Right ventricle myocardium superior (tissue), 1 donor: Measurements from ENCODE around the gene PLP1. TPM values are rescaled to one million over a fixed set of nuclear protein-coding genes. Genes with fewer than 3 reads are reported as not detected.

Source experiments
- ATAC-seq: fragments of 200-7000 bp; cut with Tn5 transposase; one replicate; pipeline ENCODE4 v1.9.1; 2020; ENCODE audit warnings: mild to moderate bottlenecking; ENCODE audit not compliant: poor library complexity
- DNase-seq: peaks from one replicate; pipeline ENCODE4 v3.0.0-alpha.2; 2020
- intact Hi-C: fragments of 100-400 bp; cut with DNase I; formaldehyde crosslinking; loops from one replicate; pipeline ENCODE4 v1.11.2; 2022
- total RNA-seq: library from RNA; stranded (reverse); fragmentation: NEBNext Ultra II Directional; extraction: Animal tissue kit (Norgen Biotek cat#: 25700); gene quantifications from one replicate; pipeline ENCODE4 v1.2.1, GENCODE V29; 2021
- donor health status: DM: no; HTN: yes; CAD: no; lungs with severe emphysema.

Gene PLP1
- total RNA-seq, 1 donor from 2014 or later, result 10.0 TPM

DNA sequence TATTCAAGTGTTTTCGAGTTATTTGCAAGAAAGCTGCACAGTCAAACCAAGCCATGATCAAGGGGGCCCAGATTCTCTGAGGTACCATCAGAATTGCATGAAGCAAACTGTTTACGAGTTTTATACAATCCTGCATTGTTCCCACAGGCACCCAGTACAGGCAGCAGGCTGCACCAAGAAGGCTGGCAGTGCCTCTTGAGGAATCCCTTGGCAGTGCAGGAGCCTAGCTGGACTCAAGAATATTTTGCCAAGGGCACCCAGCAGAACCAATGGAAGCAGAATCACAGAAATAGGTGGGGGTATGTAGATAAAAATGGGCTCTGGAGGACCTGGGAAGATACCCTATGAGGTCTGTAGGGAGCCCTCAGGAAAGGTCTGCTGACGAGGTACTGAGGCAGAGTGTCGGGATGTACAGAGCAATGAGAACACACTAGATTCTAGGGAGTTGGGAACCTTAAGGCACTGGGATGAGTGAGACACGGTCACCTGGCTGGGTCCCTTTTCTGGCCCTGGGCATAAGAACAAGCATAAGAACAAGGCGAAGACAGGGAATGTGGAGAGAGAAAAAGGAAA is 2.5 kb upstream of the PLP1 start:
- intact Hi-C loops, result loop anchor here (10.0 kb wide), 1 partner anchor 79 kb away; no protein-coding TSS in a partner anchor
- peak; percentile 58 for ATAC-seq

DNA sequence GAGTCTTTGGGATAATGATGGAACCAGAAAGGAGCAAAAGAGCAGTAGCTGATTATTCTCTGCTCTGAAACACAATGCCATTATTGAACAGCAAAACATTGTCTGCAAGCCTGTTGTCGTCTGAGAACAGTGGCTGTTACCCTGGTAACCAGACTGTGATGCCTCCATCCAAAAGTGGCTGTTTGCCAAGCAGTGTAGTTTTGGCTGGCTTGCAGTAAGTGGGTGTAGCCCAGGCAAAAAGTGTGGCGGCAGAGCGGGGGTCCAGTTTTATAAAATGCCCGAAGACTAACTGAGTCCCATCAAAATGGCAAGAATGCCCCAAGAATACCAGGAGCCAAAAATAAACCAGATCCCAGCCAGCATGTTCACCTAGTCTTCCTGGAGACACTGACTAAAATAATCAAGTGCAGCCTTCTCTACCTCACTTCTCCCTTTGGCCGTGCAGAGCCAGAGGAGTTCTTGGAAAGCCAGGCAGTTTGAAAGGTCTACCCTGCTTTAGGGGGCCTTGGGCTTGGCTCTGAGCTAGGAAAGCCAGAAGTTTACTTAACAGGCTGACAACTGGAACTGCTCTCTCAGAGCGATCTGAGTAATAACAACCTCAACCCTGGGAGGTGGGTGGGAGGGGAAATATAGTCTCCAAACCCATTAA is 2.6 kb downstream of the PLP1 start:
- intact Hi-C loops, result loop anchor here (10.0 kb wide), 1 partner anchor 84 kb away; no protein-coding TSS in a partner anchor
- no peak for ATAC-seq
- DNase-seq, result no peak

More for the DNA sequence above, 2.5 kb upstream of the PLP1 start:
- DNase-seq, result no peak

DNA sequence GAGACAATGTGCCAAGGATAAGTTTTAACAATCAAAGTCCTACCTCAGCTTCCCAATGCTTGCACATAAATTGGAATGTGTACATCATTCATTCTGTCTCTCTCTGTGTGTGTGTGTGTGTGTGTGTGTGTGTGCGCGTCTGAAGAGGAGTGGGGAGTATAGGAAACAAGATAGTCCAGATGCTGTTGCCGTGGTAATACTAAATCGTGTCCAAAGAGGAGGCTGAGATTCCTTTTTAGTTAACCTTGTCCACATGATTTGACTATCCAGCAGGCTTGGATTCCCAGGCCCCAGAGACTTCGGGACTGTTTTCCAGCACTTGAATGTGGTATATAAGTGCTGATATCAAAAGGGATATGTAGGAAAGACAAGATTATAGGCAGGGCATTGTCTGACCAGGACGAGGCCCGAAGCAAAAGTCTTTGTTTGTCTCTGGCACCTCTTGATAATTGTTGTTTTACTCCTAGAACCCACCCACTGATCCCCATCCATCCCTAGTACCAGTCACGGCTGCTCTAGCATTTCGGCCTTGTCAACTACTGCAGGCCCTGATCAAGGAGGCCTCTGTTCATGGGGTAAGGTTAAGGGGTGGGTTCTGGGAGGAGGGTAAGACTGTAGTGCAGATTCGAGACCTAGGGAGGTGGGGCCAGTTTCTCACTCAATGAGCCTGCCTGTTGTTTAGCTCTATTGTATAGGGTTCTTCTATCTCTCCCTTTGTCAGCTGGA is 3.9 kb downstream of the PLP1 start:
- ATAC-seq, result no peak
- no peak for DNase-seq

DNA sequence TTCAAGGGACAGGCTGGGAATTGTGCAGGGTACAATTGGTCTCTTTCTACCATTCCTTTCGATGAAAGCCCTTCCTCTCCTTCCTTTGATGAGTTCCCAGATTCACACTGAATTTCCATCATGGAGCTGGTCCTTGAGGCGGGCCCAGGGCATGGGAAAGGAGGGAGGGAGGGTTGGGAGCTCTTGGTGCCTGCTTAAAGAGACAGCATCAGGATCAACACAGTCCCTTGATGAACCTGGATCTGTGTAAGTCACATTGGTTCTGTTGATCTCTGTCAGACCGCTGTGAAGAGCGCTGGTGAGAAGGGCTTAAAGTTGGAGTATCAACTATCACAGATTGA is 4.4 kb downstream of the PLP1 start:
- ATAC-seq (no peak), DNase-seq (no peak)
- intact Hi-C loops, result no loop called here

More for the DNA sequence above, 3.9 kb downstream of the PLP1 start:
- intact Hi-C loops, result no loop called here

DNA sequence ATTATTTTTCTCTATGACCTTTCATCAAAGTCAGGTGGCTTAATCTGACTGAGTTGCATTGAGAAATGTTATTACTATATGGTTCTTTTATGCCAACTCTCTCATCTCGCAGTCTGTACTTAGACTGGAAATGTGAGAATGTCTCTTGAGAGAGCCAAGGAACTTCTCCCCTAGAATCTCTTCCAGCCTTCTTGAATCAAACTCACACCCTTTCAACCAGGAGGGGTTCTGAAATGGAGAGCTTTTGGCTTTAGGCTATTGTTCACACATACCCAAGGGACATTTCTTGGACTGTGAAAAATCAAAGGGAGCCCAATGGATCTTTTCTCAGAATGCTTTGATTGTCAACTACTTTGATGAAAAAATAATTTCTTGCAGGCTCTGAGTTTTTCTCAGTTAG is 5.1 kb downstream of the PLP1 start:
- no peak for ATAC-seq
- intact Hi-C loops, result no loop called here

DNA sequence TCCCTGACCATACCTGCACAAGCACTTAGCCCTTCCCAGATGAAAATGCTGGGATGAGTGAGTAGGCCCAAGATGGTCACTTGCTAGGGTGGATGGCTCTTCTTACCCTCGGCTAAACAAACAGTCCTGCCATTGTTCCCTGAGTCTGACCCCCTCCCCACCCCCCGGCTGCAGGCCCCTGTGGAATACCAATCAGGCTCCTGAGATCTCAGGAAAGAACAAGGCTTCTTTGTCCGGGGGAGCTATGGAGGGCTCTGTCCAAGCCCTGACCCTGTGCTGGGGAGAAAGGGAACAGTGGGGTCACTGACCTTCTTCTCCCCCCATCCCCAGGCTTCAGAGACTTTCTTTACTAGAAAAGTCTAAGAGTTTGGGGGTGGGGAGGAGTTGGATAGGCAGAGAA is 6.0 kb downstream of the PLP1 start:
- DNase-seq (no peak), ATAC-seq (no peak)
- intact Hi-C loops, result no loop called here

More for the DNA sequence above, 5.1 kb downstream of the PLP1 start:
- DNase-seq, result no peak

DNA sequence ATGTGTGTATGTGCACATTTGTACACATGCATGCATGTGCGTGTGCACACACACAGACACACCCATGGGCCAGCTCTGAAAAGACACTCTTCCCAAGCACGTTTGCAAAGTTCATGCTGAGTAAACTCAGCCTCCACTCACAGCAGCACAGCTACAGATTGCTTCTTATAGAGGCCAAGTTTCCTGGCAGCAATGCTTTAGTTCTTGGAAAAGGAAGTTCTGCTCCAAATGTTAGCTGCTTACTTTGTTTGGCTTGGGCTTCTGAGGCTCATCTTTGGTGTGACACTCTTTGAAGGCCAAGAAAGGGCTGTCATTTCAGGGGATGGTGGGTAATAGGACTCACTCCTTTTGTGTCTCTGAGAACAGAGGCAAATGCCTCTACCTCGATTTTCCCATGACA is 6.6 kb downstream of the PLP1 start:
- ATAC-seq (no peak), DNase-seq (no peak)

DNA sequence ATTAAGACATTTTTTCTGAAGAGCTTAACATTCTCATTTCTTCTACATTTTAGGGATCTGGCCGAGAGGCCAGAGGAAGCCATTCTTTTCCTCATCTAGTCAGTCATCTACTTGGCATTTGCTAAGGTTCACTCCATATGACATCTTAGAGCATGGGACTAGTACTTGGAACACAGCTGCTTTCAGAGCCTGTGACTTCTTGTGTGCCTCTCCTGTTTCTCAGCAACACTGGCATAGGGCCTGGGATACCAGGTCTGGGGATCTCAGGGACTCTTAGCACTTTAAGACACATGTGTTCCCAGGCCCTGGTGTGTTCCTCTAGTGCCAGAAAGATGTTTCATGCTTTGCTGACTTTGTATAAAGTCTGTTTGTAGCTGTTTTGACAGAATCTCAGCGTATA is 7.3 kb downstream of the PLP1 start:
- intact Hi-C loops, result no loop called here
- DNase-seq, result no peak
- peak; percentile 49 for ATAC-seq

More for the DNA sequence above, 6.6 kb downstream of the PLP1 start:
- intact Hi-C loops, result no loop called here

DNA sequence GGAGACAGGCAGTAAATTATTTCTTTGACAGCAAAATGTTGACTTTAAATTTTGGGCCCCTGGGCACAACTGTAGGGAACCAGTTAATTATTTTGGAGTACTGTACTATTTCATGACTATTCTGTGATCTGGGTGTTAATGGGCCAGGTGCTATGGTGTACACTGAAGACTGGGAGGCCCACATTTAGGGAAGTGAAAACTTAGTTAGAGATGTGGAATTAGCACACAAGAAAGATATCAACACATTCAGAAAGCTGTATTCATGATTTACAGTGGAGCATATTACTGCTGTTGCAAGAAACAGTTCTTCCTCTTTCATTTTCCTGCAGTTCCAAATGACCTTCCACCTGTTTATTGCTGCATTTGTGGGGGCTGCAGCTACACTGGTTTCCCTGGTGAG is 12.4 kb downstream of the PLP1 start:
- DNase-seq (no peak), ATAC-seq (no peak)
- intact Hi-C loops, result no loop called here

DNA sequence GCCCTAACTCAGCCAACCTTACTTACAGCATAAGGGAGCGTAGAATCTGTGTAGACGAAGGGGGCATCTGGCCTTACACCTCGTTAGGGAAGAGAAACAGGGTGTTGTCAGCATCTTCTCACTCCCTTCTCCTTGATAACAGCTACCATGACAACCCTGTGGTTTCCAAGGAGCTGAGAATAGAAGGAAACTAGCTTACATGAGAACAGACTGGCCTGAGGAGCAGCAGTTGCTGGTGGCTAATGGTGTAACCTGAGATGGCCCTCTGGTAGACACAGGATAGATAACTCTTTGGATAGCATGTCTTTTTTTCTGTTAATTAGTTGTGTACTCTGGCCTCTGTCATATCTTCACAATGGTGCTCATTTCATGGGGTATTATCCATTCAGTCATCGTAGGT is 14.6 kb downstream of the PLP1 start:
- intact Hi-C loops, result no loop called here
- DNase-seq, result no peak
- no peak for ATAC-seq

DNA sequence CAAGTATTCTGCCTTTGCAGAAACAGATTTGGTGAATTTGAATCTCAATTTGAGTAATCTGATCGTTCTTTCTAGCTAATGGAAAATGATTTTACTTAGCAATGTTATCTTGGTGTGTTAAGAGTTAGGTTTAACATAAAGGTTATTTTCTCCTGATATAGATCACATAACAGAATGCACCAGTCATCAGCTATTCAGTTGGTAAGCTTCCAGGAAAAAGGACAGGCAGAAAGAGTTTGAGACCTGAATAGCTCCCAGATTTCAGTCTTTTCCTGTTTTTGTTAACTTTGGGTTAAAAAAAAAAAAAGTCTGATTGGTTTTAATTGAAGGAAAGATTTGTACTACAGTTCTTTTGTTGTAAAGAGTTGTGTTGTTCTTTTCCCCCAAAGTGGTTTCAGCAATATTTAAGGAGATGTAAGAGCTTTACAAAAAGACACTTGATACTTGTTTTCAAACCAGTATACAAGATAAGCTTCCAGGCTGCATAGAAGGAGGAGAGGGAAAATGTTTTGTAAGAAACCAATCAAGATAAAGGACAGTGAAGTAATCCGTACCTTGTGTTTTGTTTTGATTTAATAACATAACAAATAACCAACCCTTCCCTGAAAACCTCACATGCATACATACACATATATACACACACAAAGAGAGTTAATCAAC is 15.3 kb downstream of the PLP1 start:
- ATAC-seq, result no peak
- intact Hi-C loops, result no loop called here
- no peak for DNase-seq

DNA sequence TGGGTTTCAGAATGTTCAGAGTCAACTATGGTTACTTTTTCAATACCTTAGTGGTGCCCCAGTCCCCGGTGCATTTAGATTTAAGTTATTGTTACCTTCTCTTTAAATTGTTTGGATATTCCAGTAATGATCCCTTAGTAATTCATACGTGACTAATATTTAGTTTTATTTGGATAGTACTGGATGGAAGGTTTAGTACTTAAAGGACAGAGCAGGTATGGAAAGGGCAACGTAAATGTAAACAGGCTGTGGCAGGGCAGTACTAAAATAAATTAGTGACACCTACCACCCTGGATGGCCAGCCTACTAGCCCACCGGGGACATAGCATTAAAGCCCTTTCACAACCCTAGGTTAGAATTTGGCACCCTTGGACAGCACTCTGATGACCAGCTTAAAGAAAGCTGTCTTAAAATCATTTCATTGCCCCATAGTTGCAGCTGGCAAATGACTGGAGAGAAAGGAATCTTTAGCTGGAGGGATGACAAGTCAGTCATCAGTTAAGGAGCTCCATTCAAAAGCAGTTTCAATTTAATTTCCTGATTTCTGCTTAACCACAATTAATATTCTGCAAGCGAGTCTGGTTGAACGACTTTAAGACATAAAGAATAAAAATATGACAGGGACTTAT is 16.4 kb downstream of the PLP1 start:
- intact Hi-C loops, result no loop called here
- DNase-seq, result no peak

DNA sequence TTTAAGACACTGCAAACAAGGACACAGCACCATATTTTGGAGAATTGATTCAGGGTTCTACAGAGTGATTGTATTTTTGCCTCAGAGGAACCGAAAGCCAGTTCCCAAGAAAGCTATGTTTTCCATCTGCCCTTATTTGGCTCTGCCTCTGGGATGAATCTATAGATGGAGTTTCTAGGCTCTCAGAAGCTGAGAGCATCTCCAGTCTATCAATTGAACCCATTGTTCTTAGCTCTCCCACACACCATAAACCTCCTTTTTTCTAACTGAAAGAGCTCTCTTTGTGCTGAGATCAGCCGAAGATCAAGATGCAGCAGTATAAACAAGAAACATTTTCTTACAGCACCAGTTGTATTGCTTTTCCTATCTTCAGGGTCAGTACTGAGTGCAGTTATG is 16.9 kb downstream of the PLP1 start:
- no peak for DNase-seq
- ATAC-seq, result no peak
- intact Hi-C loops, result no loop called here

More for the DNA sequence above, 16.4 kb downstream of the PLP1 start:
- no peak for ATAC-seq

DNA sequence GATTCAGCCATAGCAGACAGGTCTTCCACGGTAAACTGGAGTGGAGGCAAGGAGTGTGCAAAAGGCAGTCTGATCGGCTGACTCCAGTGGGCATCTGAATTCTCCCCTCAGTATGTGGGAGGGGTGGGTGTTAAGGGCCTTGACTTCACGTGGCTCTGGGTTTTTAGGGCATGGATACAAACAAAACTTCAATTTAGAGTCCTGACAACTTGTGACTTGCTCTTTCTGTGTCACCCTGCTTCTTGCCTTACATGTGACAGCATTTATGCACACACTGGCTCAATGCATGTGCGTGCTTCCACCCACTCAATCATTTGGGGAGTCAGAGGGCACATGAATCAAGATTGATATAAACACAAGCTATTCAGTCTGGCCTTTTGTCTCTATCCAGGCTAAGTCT is 17.5 kb downstream of the PLP1 start:
- intact Hi-C loops, result no loop called here
- no peak for ATAC-seq
- no peak for DNase-seq

DNA sequence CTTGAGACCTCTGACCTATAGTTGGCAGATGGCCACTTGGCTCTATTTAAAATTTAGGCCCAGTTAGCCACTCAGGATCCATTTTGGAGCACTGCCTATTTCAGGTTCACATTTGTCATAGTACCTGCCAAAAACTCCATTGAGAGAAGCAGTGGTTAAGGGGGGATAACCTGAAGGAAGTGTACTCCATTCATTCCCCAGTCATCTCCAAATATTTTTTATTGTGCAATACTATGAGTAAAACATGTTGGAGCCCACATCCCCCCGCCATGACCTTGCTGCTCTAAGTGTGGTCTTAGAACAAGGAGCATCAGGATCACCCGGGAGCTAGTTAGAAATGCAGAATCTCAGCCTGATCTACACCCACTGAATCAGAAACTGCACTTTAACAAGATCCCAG is 21.1 kb downstream of the PLP1 start:
- no peak for ATAC-seq
- no peak for DNase-seq
- intact Hi-C loops, result no loop called here

DNA sequence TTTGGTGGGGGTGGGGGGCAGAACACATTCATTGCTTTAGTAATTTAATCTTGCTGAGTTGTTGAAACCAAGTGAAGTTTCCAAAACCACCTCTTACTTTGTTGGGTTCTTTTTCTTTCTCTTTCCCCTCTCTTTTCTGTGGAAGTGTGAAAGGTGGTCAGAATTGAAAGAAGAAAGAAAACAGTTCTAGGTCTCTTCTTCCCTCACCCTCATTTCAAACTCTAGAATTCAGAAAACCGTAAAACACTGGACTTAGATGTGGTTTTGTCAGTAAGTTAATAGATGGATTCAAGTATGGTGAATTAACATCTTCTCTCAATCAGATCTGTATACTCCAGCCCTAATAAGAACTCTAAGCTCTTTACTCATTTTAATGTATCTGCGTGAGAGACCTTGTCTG is 23.7 kb downstream of the PLP1 start:
- DNase-seq (no peak), ATAC-seq (no peak)
- intact Hi-C loops, result no loop called here

DNA sequence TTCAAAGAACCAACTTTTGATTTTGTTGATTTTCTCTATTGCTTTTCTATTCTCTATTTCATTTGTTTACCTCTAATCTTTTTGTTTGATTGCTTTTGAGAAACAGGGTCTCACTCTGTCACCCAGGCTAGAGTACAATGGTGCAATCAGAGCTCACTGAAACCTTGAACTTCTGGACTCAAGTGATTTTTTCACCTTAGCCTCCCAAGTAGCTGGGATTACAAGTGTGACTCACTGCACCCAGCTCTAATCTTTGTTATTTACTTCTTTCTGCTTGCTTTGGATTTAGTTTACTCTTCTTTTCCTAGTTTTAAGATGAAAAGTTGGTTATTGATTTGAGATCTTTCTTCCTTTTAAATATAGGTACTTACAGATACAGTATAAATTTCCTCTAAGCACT is 29.2 kb downstream of the PLP1 start:
- DNase-seq (no peak), ATAC-seq (no peak)
- intact Hi-C loops, result no loop called here

DNA sequence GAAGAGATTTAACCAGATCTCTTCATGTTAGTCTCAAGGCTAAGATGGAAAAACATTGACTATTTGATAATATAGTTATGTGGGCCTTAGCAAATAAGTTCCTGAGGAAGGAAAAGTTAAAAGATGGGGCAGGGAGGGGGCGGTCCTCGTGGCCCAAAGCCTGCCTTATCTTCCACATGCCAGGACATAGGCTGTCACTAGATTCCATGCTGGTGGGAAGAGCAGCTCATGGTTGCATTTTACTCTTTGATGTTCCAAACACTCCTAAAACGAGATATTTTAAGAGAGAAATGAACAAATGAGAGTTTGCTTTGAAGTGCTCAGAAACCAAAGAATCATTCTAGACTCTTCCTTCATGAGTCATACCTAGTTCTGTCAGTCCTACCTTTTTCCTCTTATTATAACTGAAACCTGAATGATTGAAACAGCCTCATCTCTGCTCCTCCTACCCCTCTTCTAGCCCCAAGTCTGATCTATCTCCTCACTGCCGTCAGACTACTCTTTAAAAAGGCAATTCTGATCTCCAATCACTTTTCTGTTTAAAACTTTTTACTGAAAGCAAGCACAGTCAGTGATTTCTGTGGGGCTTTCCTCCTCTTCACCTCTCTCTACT is 30.3 kb downstream of the PLP1 start:
- no peak for ATAC-seq
- intact Hi-C loops, result no loop called here
- DNase-seq, result no peak

DNA sequence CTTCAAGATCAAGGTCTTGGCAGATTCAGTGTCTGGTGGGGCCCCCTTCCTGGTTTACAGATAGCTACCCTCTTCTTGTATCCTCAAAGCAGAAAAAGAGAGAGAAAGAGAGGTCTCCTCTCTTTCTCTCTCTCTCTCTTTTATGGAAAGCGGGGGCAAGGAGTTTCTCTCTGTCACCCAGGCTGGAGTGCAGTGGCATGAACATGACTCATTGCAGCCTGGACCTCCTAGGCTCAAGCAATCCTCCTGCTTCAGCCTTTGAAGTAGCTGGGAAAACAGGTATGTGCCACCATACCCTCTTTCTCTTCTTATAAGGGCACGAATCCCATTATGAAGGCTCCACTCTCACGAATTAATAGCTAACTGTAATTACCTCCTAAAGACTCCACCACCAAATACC is 35.2 kb downstream of the PLP1 start:
- DNase-seq (no peak), ATAC-seq (no peak)
- intact Hi-C loops, result loop anchor here (10.0 kb wide), 1 partner anchor 107 kb away; no protein-coding TSS in a partner anchor
